HEK293T (cell line): ENCODE data around the gene CACNA1C.

ENCODE experiments used
- CTCF ChIA-PET: fragments of 350-600 bp; formaldehyde crosslinking; extraction: SDS; loops from one replicate; lab custom pipeline; 2021; ENCODE audit warnings: antibody characterized with exemption, inconsistent platforms; lab: Yijun Ruan, JAX
- POLR2A ChIA-PET: fragments of 350-600 bp; formaldehyde crosslinking; extraction: SDS; loops from one replicate; lab custom pipeline; 2020; ENCODE audit warnings: antibody characterized with exemption, inconsistent platforms; lab: Yijun Ruan, JAX
- DNase-seq: peaks from one replicate; pipeline ENCODE4 v3.0.0; 2012; ENCODE audit warnings: mixed read lengths; ENCODE audit errors: extremely low spot score
- ARNT ChIP-seq: fragments of 450-650 bp; IDR thresholded peaks from 2 replicates; pipeline ENCODE4 v1.6.1; 2017; ENCODE audit warnings: mild to moderate bottlenecking
- BHLHE40 ChIP-seq: fragments of 450-650 bp; IDR thresholded peaks from 2 replicates; pipeline ENCODE4 v1.6.1; 2016; ENCODE audit warnings: mild to moderate bottlenecking, moderate library complexity, borderline replicate concordance
- CTBP1 ChIP-seq: fragments of 450-650 bp; IDR thresholded peaks from 2 replicates; pipeline ENCODE4 v1.6.1; 2016; ENCODE audit warnings: borderline replicate concordance
- ELF4 ChIP-seq: fragments of 450-650 bp; IDR thresholded peaks from 2 replicates; pipeline ENCODE4 v1.6.1; 2017; ENCODE audit warnings: antibody characterized with exemption
- FOXA1 ChIP-seq: fragments of 450-650 bp; IDR thresholded peaks from 2 replicates; pipeline ENCODE4 v1.6.1; 2016; ENCODE audit warnings: mild to moderate bottlenecking
- FOXK2 ChIP-seq: fragments of 450-650 bp; IDR thresholded peaks from 2 replicates; pipeline ENCODE4 v1.6.1; 2016; ENCODE audit warnings: mild to moderate bottlenecking
- FOXM1 ChIP-seq: fragments of 450-650 bp; IDR thresholded peaks from 2 replicates; pipeline ENCODE4 v1.6.1; 2017; ENCODE audit warnings: mild to moderate bottlenecking, borderline replicate concordance
- HDGF ChIP-seq: fragments of 450-650 bp; IDR thresholded peaks from 2 replicates; pipeline ENCODE4 v1.6.1; 2017; ENCODE audit warnings: antibody characterized with exemption, borderline replicate concordance
- L3MBTL2 ChIP-seq: fragments of 450-650 bp; conservative IDR thresholded peaks from 2 replicates; pipeline ENCODE4 v1.6.1; 2016; ENCODE audit warnings: mild to moderate bottlenecking
- LEF1 ChIP-seq: fragments of 450-650 bp; IDR thresholded peaks from 2 replicates; pipeline ENCODE4 v1.6.1; 2017; ENCODE audit warnings: mild to moderate bottlenecking, borderline replicate concordance
- NFRKB ChIP-seq: fragments of 450-650 bp; IDR thresholded peaks from 2 replicates; pipeline ENCODE4 v1.6.1; 2016; ENCODE audit warnings: mild to moderate bottlenecking, moderate library complexity
- PKNOX1 ChIP-seq: fragments of 450-650 bp; IDR thresholded peaks from 2 replicates; pipeline ENCODE4 v1.6.1; 2016
- SP1 ChIP-seq: fragments of 450-650 bp; IDR thresholded peaks from 2 replicates; pipeline ENCODE4 v1.6.1; 2017
- SUZ12 ChIP-seq: fragments of 450-650 bp; IDR thresholded peaks from 2 replicates; pipeline ENCODE4 v1.6.1; 2016; ENCODE audit warnings: mild to moderate bottlenecking
- TARDBP ChIP-seq: fragments of 450-650 bp; IDR thresholded peaks from 2 replicates; pipeline ENCODE4 v1.6.1; 2016
- ZNF384 ChIP-seq: fragments of 450-650 bp; IDR thresholded peaks from 2 replicates; pipeline ENCODE4 v1.6.1; 2016

Gene CACNA1C

GRCh38 chr12:2299206-2299605, 246.4 kb downstream of the CACNA1C start:
- TF ChIP-seq FOXK2 (no peak), L3MBTL2 (no peak), ARNT (no peak), ZNF384 (no peak), ELF4 (no peak), TARDBP (no peak), PKNOX1 (no peak), NFRKB (no peak), SP1 (no peak), FOXA1 (no peak), FOXM1 (no peak)
- no peak for DNase-seq
- CTCF ChIA-PET, result no interaction called here
- POLR2A ChIA-PET, result no interaction called here

DNA sequence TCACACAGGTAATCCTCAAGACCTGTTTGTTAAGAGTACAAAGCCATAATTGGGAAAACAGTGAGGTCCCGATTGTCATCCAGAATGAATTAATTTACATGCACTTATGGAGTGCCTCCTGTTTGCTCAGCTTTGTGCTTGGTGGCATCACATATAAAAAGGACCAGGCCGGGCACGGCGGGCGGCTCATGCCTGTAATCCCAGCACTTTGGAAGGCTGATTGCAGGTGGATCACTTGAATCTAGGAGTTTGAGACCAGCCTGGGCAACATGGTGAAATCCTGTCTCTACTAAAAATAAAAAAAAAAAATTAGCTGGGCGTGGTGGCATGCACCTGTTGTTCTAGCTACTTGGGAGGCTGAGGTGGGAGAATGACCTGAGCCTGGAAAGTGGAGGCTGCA, 247.4 kb downstream of the CACNA1C start:
- TF ChIP-seq BHLHE40 (no peak), NFRKB (no peak), ZNF384 (no peak), FOXA1 (no peak), HDGF (no peak), SUZ12 (no peak), FOXK2 (no peak), SP1 (no peak), FOXM1 (no peak), ELF4 (no peak), CTBP1 (no peak), ARNT (no peak), LEF1 (no peak)
- ChIA-PET POLR2A (no interaction called here), CTCF (no interaction called here)
- DNase-seq, result no peak

DNA sequence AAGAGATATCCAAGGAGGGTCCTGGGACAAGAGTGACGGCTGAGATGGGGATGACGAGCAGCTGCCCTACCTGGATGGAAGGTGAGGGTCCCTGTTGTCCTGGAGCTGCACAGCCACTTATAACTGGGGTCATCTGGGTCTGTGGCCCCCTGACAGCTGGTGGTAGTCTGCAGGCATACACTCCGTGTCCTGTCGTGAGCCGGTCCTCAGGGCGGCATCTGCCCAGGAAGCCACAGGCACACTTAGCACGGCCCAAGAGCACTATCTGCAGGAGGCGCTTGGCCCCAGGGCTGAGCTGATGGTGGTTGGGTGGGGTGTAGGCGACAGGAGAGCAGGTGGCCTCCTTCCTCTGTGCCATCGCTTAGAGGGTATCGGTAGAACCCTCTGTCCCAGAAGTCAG, 248.1 kb downstream of the CACNA1C start:
- no peak for TF ChIP-seq ZNF384
- no peak for TF ChIP-seq FOXK2
- no peak for TF ChIP-seq FOXM1
- TF ChIP-seq PKNOX1, result no peak
- TF ChIP-seq HDGF, result no peak
- no peak for TF ChIP-seq FOXA1
- TF ChIP-seq SP1, result no peak
- TF ChIP-seq L3MBTL2, result no peak
- TF ChIP-seq SUZ12, result no peak
- no peak for TF ChIP-seq LEF1
- no peak for TF ChIP-seq CTBP1
- no peak for TF ChIP-seq ARNT
- no peak for TF ChIP-seq BHLHE40
- TF ChIP-seq TARDBP, result no peak
- TF ChIP-seq NFRKB, result no peak
- TF ChIP-seq ELF4, result no peak
- ChIA-PET CTCF (interaction anchor here (0.8 kb wide), 1 partner anchor 10 kb away, joined by 3 read pairs; no protein-coding TSS in a partner anchor), POLR2A (no interaction called here)
- no peak for DNase-seq

- CTCF ChIA-PET, result interaction anchor here (0.8 to 0.9 kb wide), 2 partner anchors 11 kb away, joined by 3 read pairs; no protein-coding TSS in a partner anchor
- POLR2A ChIA-PET, result no interaction called here
- TF ChIP-seq SP1, result no peak
- no peak for TF ChIP-seq ZNF384
- no peak for TF ChIP-seq FOXK2
- no peak for TF ChIP-seq ELF4
- TF ChIP-seq L3MBTL2, result no peak
- TF ChIP-seq LEF1, result no peak
- TF ChIP-seq SUZ12, result no peak
- TF ChIP-seq BHLHE40, result no peak
- TF ChIP-seq TARDBP, result no peak
- no peak for TF ChIP-seq ARNT
- TF ChIP-seq NFRKB, result no peak
- no peak for TF ChIP-seq FOXA1
- no peak for TF ChIP-seq HDGF
- TF ChIP-seq PKNOX1, result no peak
- DNase-seq, result no peak
These were observed 249.0 kb downstream of the CACNA1C start for GRCh38 chr12:2301531-2302461.

DNA sequence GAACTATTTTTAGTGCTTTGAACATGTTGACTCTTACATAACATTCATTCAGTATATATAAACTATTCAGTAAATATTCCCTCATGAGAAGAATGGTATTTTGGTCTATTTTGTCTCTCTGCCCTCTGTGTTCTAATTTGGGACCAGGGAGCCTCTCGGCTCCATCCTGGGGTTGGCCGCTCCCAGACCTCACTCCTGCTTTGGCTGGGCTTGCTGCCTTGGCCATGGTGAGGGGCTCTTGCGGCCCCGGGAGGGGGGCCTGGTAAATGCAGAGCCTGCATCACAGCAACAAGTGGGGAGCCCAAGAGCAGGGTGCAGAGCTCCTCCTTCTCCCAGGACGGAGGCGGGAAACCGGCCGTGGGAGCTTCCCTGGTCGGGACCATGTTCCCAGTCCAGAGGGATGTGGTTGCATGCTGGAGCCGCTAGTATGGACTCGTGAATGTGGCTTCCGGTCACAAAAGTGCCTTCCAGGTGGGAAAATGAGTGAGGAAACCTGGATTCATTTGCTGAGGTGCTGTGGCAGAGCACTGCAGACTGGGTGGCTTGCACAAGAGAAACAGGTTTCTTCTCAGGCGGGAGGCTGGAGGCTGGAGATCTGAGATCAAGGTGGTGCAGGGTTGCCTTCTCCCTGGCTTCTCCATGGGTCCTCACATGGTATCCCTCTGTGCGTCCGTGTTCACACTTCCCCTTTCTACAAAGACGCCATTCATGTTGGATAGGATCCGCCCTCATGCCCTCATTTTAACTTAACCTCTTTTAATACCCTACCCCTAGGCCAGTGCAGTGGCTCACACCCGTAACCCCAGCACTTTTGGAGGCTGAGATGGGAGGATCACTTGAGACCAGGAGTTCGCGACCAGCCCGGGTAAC, 250.2 kb downstream of the CACNA1C start:
- ChIA-PET CTCF (interaction anchor here (0.9 kb wide), 1 partner anchor 12 kb away, joined by 3 read pairs; no protein-coding TSS in a partner anchor), POLR2A (no interaction called here)
- TF ChIP-seq FOXK2, result no peak
- TF ChIP-seq ARNT, result no peak
- TF ChIP-seq FOXA1, result no peak
- TF ChIP-seq BHLHE40, result no peak
- no peak for TF ChIP-seq LEF1
- TF ChIP-seq HDGF, result no peak
- no peak for TF ChIP-seq ELF4
- TF ChIP-seq PKNOX1, result no peak
- no peak for TF ChIP-seq NFRKB
- no peak for TF ChIP-seq L3MBTL2
- no peak for TF ChIP-seq SUZ12
- TF ChIP-seq TARDBP, result no peak
- no peak for TF ChIP-seq CTBP1
- no peak for TF ChIP-seq ZNF384
- no peak for TF ChIP-seq FOXM1
- no peak for TF ChIP-seq SP1
- no peak for DNase-seq
